ENCODE results near the gene POLK.

Gene POLK

DNA sequence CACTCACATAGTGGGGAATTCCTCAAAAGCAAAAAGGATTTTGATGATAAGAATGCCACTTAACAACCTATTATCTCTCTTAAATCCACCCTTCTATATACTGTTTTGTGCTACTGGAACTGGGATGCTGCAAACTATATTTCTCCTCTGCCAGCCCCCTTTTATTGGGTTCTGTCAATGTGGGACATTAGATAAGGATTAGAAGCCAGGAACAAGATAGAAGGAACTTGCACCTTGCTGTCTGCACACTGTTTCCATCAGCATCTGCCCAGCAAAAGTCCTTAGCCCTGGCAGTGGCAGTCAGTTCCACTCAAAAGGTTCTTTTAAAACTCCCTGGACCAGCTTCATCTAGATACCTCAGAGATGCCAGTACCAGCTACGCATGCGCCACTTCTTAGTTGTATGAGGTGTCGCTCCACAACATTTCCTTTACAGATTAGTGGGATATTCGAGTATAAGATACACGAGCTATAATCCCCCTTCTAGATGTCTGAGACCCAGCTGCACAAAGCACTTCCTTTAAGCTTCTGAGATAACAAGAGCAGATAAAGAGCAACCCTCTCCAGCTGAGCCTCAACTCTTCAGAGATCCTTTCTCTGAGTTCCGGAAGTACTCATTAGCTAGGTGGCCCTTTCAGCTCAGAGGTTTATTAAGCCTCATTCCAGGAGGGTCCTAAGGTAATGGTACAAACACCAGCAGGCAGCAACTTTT lies 45.5 kb upstream of the POLK start:
- no peak for TF ChIP-seq CTCF (IDR thresholded peaks at IDR 0.05; ENCODE audit: low read length)
- TF ChIP-seq EZH2phosphoT487 (IDR thresholded peaks at IDR 0.05; ENCODE audit: low read length), result no peak
- no peak for TF ChIP-seq EZH2 (optimal IDR thresholded peaks at IDR 0.05; ENCODE audit: low read depth, low read length)
- H3K9me2 ChIP-seq (replicated peaks; ENCODE audit: insufficient read depth, low read length), result no peaks in the 10 kb centered on the region
- no peaks in the 10 kb centered on the region for H3F3A ChIP-seq (ENCODE audit: insufficient read depth, low read length)
- peaks cover 72% of the 10 kb centered on the region for H3K79me2 ChIP-seq (ENCODE audit: low read length)
- H3K4me3 ChIP-seq (ENCODE audit: low read length), result no peak overlapping the region
- H3K27me3 ChIP-seq (replicated peaks; ENCODE audit: insufficient read depth, low read length), result no peaks in the 10 kb centered on the region
- no peak overlapping the region for H3K4me2 ChIP-seq (ENCODE audit: low read depth, low read length)
- no peaks in the 10 kb centered on the region; the same call in 1 of the 2 replicates for H4K20me1 ChIP-seq (ENCODE audit: insufficient read depth, low read length)
- H3K9me3 ChIP-seq (replicated peaks; ENCODE audit: insufficient read depth, low read length), result no peaks in the 10 kb centered on the region
- no peak overlapping the region for H2AFZ ChIP-seq (ENCODE audit: low read length)
- H3K4me1 ChIP-seq (ENCODE audit: low read length), result peaks cover 10% of the 10 kb centered on the region
- H3K9ac ChIP-seq (ENCODE audit: low read length), result no peak overlapping the region
- no peak for DNase-seq
- no peak overlapping the region for H3K27ac ChIP-seq (ENCODE audit: low read length)
- H3K36me3 ChIP-seq (replicated peaks; ENCODE audit: insufficient read depth, low read length), result no peaks in the 10 kb centered on the region

- H4K20me1 ChIP-seq (ENCODE audit: insufficient read depth, low read length), result no peaks in the 10 kb centered on the region; the same call in 1 of the 2 replicates
- no peak overlapping the region for H3K27ac ChIP-seq (ENCODE audit: low read length)
- TF ChIP-seq CTCF (IDR thresholded peaks at IDR 0.05; ENCODE audit: low read length), result no peak
- TF ChIP-seq EZH2 (optimal IDR thresholded peaks at IDR 0.05; ENCODE audit: low read depth, low read length), result no peak
- no peak for TF ChIP-seq EZH2phosphoT487 (IDR thresholded peaks at IDR 0.05; ENCODE audit: low read length)
- no peaks in the 10 kb centered on the region for H3F3A ChIP-seq (ENCODE audit: insufficient read depth, low read length)
- no peak overlapping the region for H3K4me2 ChIP-seq (ENCODE audit: low read depth, low read length)
- H3K27me3 ChIP-seq (replicated peaks; ENCODE audit: insufficient read depth, low read length), result no peaks in the 10 kb centered on the region
- no peak overlapping the region for H2AFZ ChIP-seq (ENCODE audit: low read length)
- peaks cover 80% of the 10 kb centered on the region for H3K79me2 ChIP-seq (ENCODE audit: low read length)
- peaks cover 8% of the 10 kb centered on the region for H3K4me1 ChIP-seq (ENCODE audit: low read length)
- no peak overlapping the region for H3K9ac ChIP-seq (ENCODE audit: low read length)
- H3K9me2 ChIP-seq (replicated peaks; ENCODE audit: insufficient read depth, low read length), result no peaks in the 10 kb centered on the region
- H3K9me3 ChIP-seq (replicated peaks; ENCODE audit: insufficient read depth, low read length), result no peaks in the 10 kb centered on the region
- no peak for DNase-seq
- no peak overlapping the region for H3K4me3 ChIP-seq (ENCODE audit: low read length)
- H3K36me3 ChIP-seq (replicated peaks; ENCODE audit: insufficient read depth, low read length), result no peaks in the 10 kb centered on the region
Observed at GRCh38 chr5:75468593-75468992, 43.1 kb upstream of the POLK start.

- H3K9me2 ChIP-seq (replicated peaks; ENCODE audit: insufficient read depth, low read length), result no peaks in the 10 kb centered on the region
- no peak for DNase-seq
Observed at GRCh38 chr5:75469017-75469416, 42.7 kb upstream of the POLK start.

More at GRCh38 chr5:75469017-75469416, 42.7 kb upstream of the POLK start:
- H2AFZ ChIP-seq (ENCODE audit: low read length), result no peak overlapping the region
- no peaks in the 10 kb centered on the region for H3K27me3 ChIP-seq (replicated peaks; ENCODE audit: insufficient read depth, low read length)
- no peak overlapping the region for H3K9ac ChIP-seq (ENCODE audit: low read length)
- H3K4me3 ChIP-seq (ENCODE audit: low read length), result no peak overlapping the region
- no peaks in the 10 kb centered on the region for H3K9me3 ChIP-seq (replicated peaks; ENCODE audit: insufficient read depth, low read length)
- H3K27ac ChIP-seq (ENCODE audit: low read length), result no peak overlapping the region
- no peaks in the 10 kb centered on the region for H4K20me1 ChIP-seq (ENCODE audit: insufficient read depth, low read length)
- H3K4me2 ChIP-seq (ENCODE audit: low read depth, low read length), result no peak overlapping the region
- H3K4me1 ChIP-seq (ENCODE audit: low read length), result peaks cover 4% of the 10 kb centered on the region
- TF ChIP-seq EZH2 (optimal IDR thresholded peaks at IDR 0.05; ENCODE audit: low read depth, low read length) (no peak), CTCF (IDR thresholded peaks at IDR 0.05; ENCODE audit: low read length) (no peak), EZH2phosphoT487 (IDR thresholded peaks at IDR 0.05; ENCODE audit: low read length) (no peak)
- peaks cover 80% of the 10 kb centered on the region for H3K79me2 ChIP-seq (ENCODE audit: low read length)
- no peaks in the 10 kb centered on the region for H3F3A ChIP-seq (ENCODE audit: insufficient read depth, low read length)
- no peaks in the 10 kb centered on the region for H3K36me3 ChIP-seq (replicated peaks; ENCODE audit: insufficient read depth, low read length)
